ENCODE measurements around the gene PPP4R2. TPM values are rescaled to one million over a fixed set of nuclear protein-coding genes. Genes with fewer than 3 reads are reported as not detected.

Gene PPP4R2
- total and polyA plus RNA-seq, 4 experiments from 2014 or later: 30.7 to 77.0 (median 54.5) TPM

DNA sequence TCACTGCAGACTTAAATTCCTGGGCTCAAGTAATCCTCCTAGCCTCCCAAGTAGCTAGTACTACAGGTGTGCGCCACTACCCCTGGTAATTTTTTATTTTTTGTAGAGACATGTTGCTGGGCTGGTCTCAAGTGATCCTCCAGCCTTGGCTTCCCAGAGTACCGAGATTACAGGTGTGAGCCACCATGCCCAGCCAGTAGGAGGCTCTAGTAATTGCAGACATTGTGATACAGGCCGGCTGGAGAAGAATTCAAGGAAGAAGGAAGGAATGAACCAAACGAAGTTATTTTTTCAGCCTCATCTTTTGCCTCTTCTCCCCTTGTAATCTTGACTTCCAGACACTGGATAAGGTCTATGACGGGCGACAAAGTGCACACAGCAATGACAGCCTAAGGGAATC lies 3.2 kb upstream of the PPP4R2 start:
- no peaks in the 10 kb centered on the region for H3K27me3 ChIP-seq (ENCODE audit: insufficient read depth, low read length)
- Mint-ChIP-seq H3K4me3 (peak overlapping the region in 1 of 8 donors; percentile 2), H3K4me1 (peaks cover 8 to 16% (median 11%) of the 10 kb centered on the region in 4 donors), H3K36me3 (peaks cover 4 to 6% of the 10 kb centered on the region in 2 donors), H3K27ac (peak overlapping the region in 4 of 7 donors; percentile 19 to 43 (median 24)), H3K9me3 (no peaks in the 10 kb centered on the region), H3K27me3 (no peaks in the 10 kb centered on the region)
- POLR2A ChIA-PET (ENCODE audit: partially characterized antibody): no interaction called here
- no peak overlapping the region for H3K27ac ChIP-seq (ENCODE audit: low read depth, low read length)
- H3K36me3 ChIP-seq (ENCODE audit: insufficient read depth, low read length): no peaks in the 10 kb centered on the region
- no peak overlapping the region for H3K4me3 ChIP-seq (ENCODE audit: low read length in 2 of 2)
- no peaks in the 10 kb centered on the region for H3K9me3 ChIP-seq (ENCODE audit: control insufficient read depth in 1 of 2, low read length in 2 of 2)
- DNase-seq: no peak
- intact Hi-C loops (cut with micrococcal nuclease): no loop called here
- CTCF ChIA-PET (ENCODE audit: partially characterized antibody): interaction anchor here (1.5 kb wide), 1 partner anchor 57 kb away, joined by 3 read pairs; no protein-coding TSS in a partner anchor
- H3K4me1 ChIP-seq (ENCODE audit: insufficient read depth, low read length): peaks cover 15% of the 10 kb centered on the region

GRCh38 chr3:72995337-72995736 lies 1.3 kb upstream of the PPP4R2 start:
- DNase-seq: no peak
- Histone ChIP-seq H3K27me3 (ENCODE audit: insufficient read depth, low read length) (no peaks in the 10 kb centered on the region), H3K9me3 (ENCODE audit: control insufficient read depth in 1 of 2, low read length in 2 of 2) (no peaks in the 10 kb centered on the region), H3K36me3 (ENCODE audit: insufficient read depth, low read length) (peaks cover 4% of the 10 kb centered on the region), H3K4me1 (ENCODE audit: insufficient read depth, low read length) (peaks cover 35% of the 10 kb centered on the region), H3K4me3 (ENCODE audit: low read length in 2 of 2) (no peak overlapping the region), H3K27ac (ENCODE audit: low read depth, low read length) (no peak overlapping the region)
- H3K36me3 Mint-ChIP-seq: peaks cover 14 to 16% of the 10 kb centered on the region in 2 donors
- peak overlapping the region in 4 of 8 donors; percentile 57 to 65 (median 58) for H3K4me3 Mint-ChIP-seq
- POLR2A ChIA-PET (ENCODE audit: partially characterized antibody): interaction anchor here (1.0 to 2.1 kb wide), 3 partner anchors 29 to 548 kb away, joined by 3 to 10 read pairs (median 3); partner anchors contain the start of gene SHQ1
- no peaks in the 10 kb centered on the region for H3K27me3 Mint-ChIP-seq
- intact Hi-C loops (cut with micrococcal nuclease): loop anchor here (5.0 kb wide), 2 partner anchors 47 to 548 kb away; partner anchors contain the start of gene RYBP
- CTCF ChIA-PET (ENCODE audit: partially characterized antibody): interaction anchor here (1.6 to 1.7 kb wide), 2 partner anchors 61 to 91 kb away, joined by 5 to 6 read pairs; no protein-coding TSS in a partner anchor
- H3K27ac Mint-ChIP-seq: peak overlapping the region in 4 of 7 donors; percentile 56 to 91 (median 81)
- H3K4me1 Mint-ChIP-seq: peaks cover 22 to 35% (median 28%) of the 10 kb centered on the region in 4 donors
- H3K9me3 Mint-ChIP-seq: no peaks in the 10 kb centered on the region

DNA sequence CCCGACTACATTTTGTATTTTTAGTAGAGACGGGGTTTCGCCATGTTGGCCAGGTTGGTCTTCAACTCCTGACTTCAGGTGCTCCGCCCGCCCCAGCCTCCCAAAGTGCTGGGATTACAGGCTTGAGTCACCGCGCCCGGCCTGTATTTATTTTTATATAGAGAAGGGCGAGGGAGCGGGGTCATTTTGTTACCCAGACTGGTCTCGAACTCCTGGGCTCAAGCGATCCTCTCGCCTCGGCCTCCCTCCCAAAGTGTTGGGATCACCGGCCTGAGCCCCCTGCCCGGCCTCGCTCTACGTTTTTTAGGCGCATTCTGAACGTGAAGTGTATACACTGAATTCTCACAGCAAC lies 514 bp upstream of the PPP4R2 start:
- ChIA-PET POLR2A (ENCODE audit: partially characterized antibody) (interaction anchor here (1.1 to 3.2 kb wide), 6 partner anchors 15 to 548 kb away, joined by 3 to 12 read pairs (median 6); no protein-coding TSS in a partner anchor), CTCF (ENCODE audit: partially characterized antibody) (interaction anchor here (1.6 to 1.9 kb wide), 3 partner anchors 59 to 90 kb away, joined by 3 to 6 read pairs (median 5); no protein-coding TSS in a partner anchor)
- Histone ChIP-seq H3K27ac (ENCODE audit: low read depth, low read length) (peak overlapping the region; percentile 92), H3K36me3 (ENCODE audit: insufficient read depth, low read length) (peaks cover 4% of the 10 kb centered on the region), H3K4me1 (ENCODE audit: insufficient read depth, low read length) (peaks cover 42% of the 10 kb centered on the region), H3K9me3 (ENCODE audit: control insufficient read depth in 1 of 2, low read length in 2 of 2) (no peaks in the 10 kb centered on the region), H3K27me3 (ENCODE audit: insufficient read depth, low read length) (no peaks in the 10 kb centered on the region), H3K4me3 (ENCODE audit: low read length in 2 of 2) (peak overlapping the region; percentile 44 to 65)
- Mint-ChIP-seq H3K36me3 (peaks cover 21 to 22% of the 10 kb centered on the region in 2 donors), H3K4me3 (peak overlapping the region; percentile 77 to 98 (median 90)), H3K27me3 (no peaks in the 10 kb centered on the region), H3K4me1 (peaks cover 28 to 43% (median 35%) of the 10 kb centered on the region in 4 donors), H3K27ac (peak overlapping the region; percentile 84 to 96 (median 92)), H3K9me3 (no peaks in the 10 kb centered on the region)
- DNase-seq: no peak
- intact Hi-C loops (cut with micrococcal nuclease): loop anchor here (2.0 to 5.0 kb wide), 3 partner anchors 46 to 549 kb away; partner anchors contain the start of gene RYBP

DNA sequence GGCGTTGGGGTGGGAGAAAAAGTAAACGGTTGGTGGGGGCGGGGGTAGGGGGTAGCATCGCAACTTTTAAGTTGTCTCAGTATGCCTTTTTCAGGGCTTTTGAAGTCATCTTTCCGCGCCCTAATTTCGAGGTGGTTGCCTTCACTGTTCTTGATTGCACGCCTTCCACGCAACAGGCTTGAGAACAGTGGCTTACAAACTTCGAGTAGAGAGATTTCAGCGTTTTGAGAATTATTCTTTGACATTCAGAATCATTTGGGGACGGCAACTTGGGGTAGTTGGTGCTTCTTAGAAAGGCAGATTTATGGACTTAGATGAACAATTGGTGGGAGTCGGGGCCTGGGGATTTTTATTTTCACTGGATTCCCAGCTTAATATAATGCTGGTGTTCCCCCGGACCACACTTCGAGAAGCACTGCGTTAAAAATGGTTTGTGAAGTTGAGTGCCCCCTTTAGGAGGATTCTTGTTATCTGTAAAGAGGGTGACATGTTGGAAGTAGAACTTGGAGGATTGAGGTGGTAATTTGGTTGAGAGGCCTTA lies 880 bp downstream of the PPP4R2 start:
- peaks cover 34 to 54% (median 43%) of the 10 kb centered on the region in 4 donors for H3K4me1 Mint-ChIP-seq
- DNase-seq: peak; percentile 45 to 79 (median 53)
- H3K36me3 Mint-ChIP-seq: peaks cover 28 to 30% of the 10 kb centered on the region in 2 donors
- H3K27me3 ChIP-seq (ENCODE audit: insufficient read depth, low read length): no peaks in the 10 kb centered on the region
- H3K4me3 ChIP-seq (ENCODE audit: low read length in 2 of 2): peak overlapping the region; percentile 65 to 77
- peaks cover 55% of the 10 kb centered on the region for H3K4me1 ChIP-seq (ENCODE audit: insufficient read depth, low read length)
- intact Hi-C loops (cut with micrococcal nuclease): loop anchor here (1.0 to 5.0 kb wide), 6 partner anchors 32 to 550 kb away; partner anchors contain the start of genes RYBP and SHQ1
- peaks cover 8% of the 10 kb centered on the region for H3K36me3 ChIP-seq (ENCODE audit: insufficient read depth, low read length)
- CTCF ChIA-PET (ENCODE audit: partially characterized antibody): interaction anchor here (1.1 to 3.4 kb wide), 7 partner anchors 10 to 60 kb away, joined by 3 to 15 read pairs (median 3); no protein-coding TSS in a partner anchor
- H3K27ac ChIP-seq (ENCODE audit: low read depth, low read length): peak overlapping the region; percentile 92
- peak overlapping the region; percentile 82 to 98 (median 91) for H3K27ac Mint-ChIP-seq
- no peaks in the 10 kb centered on the region for H3K27me3 Mint-ChIP-seq
- POLR2A ChIA-PET (ENCODE audit: partially characterized antibody): interaction anchor here (0.7 to 3.2 kb wide), 10 partner anchors 9 to 550 kb away, joined by 3 to 12 read pairs (median 4); no protein-coding TSS in a partner anchor
- no peaks in the 10 kb centered on the region for H3K9me3 ChIP-seq (ENCODE audit: control insufficient read depth in 1 of 2, low read length in 2 of 2)
- peak overlapping the region; percentile 84 to 98 (median 94) for H3K4me3 Mint-ChIP-seq
- H3K9me3 Mint-ChIP-seq: no peaks in the 10 kb centered on the region

GRCh38 chr3:72998466-72998865 lies 1.9 kb downstream of the PPP4R2 start:
- no peaks in the 10 kb centered on the region for H3K9me3 ChIP-seq (ENCODE audit: control insufficient read depth in 1 of 2, low read length in 2 of 2)
- H3K27ac ChIP-seq (ENCODE audit: low read depth, low read length): peak overlapping the region; percentile 30
- no peaks in the 10 kb centered on the region for H3K27me3 ChIP-seq (ENCODE audit: insufficient read depth, low read length)
- CTCF ChIA-PET (ENCODE audit: partially characterized antibody): interaction anchor here (0.9 to 3.4 kb wide), 6 partner anchors 9 to 333 kb away, joined by 3 to 15 read pairs (median 3); no protein-coding TSS in a partner anchor
- intact Hi-C loops (cut with micrococcal nuclease): loop anchor here (5.0 kb wide), 2 partner anchors 44 to 551 kb away; partner anchors contain the start of gene RYBP
- Mint-ChIP-seq H3K4me1 (peaks cover 38 to 60% (median 49%) of the 10 kb centered on the region in 4 donors), H3K27me3 (no peaks in the 10 kb centered on the region), H3K36me3 (peaks cover 35 to 36% of the 10 kb centered on the region in 2 donors), H3K4me3 (peak overlapping the region; percentile 67 to 92 (median 82)), H3K27ac (peak overlapping the region; percentile 22 to 91 (median 81)), H3K9me3 (no peaks in the 10 kb centered on the region)
- H3K4me3 ChIP-seq (ENCODE audit: low read length in 2 of 2): peak overlapping the region in 1 of 2 donors; percentile 65
- peaks cover 60% of the 10 kb centered on the region for H3K4me1 ChIP-seq (ENCODE audit: insufficient read depth, low read length)
- peaks cover 8% of the 10 kb centered on the region for H3K36me3 ChIP-seq (ENCODE audit: insufficient read depth, low read length)
- POLR2A ChIA-PET (ENCODE audit: partially characterized antibody): interaction anchor here (0.6 to 3.2 kb wide), 2 partner anchors 13 to 1913 kb away, joined by 3 to 10 read pairs; no protein-coding TSS in a partner anchor
- no peak for DNase-seq

DNA sequence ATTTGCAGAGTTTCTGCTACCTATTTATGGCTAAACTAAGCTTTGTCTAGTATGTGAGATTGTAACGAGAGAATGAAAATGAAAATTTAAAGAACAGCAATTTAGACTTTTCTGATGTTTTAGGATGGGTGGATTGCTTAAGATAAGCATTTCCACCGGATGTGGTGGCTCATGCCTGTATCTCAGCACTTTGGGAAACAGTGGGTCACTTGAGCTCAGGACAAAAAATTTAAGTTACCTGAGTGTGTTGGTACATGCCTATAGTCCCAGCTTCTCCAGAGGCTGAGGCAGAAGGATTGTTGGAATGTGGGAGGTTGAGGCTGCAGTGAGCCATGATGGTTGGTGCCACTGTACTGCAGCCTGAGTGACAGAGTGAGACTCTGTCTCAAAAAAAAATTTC lies 3.3 kb downstream of the PPP4R2 start:
- H3K4me3 ChIP-seq (ENCODE audit: low read length in 2 of 2): peak overlapping the region in 1 of 2 donors; percentile 28
- H3K4me3 Mint-ChIP-seq: peak overlapping the region; percentile 76 to 90 (median 82)
- no peaks in the 10 kb centered on the region for H3K27me3 Mint-ChIP-seq
- H3K27ac Mint-ChIP-seq: peak overlapping the region; percentile 38 to 88 (median 72)
- intact Hi-C loops (cut with micrococcal nuclease): loop anchor here (5.0 kb wide), 2 partner anchors 42 to 553 kb away; partner anchors contain the start of gene RYBP
- peaks cover 11% of the 10 kb centered on the region for H3K36me3 ChIP-seq (ENCODE audit: insufficient read depth, low read length)
- H3K27ac ChIP-seq (ENCODE audit: low read depth, low read length): peak overlapping the region; percentile 37
- POLR2A ChIA-PET (ENCODE audit: partially characterized antibody): interaction anchor here (1.1 to 1.8 kb wide), 3 partner anchors 17 to 26 kb away, joined by 3 to 6 read pairs (median 4); no protein-coding TSS in a partner anchor
- H3K9me3 Mint-ChIP-seq: no peaks in the 10 kb centered on the region
- H3K9me3 ChIP-seq (ENCODE audit: control insufficient read depth in 1 of 2, low read length in 2 of 2): no peaks in the 10 kb centered on the region
- peak in 4 of 5 donors; percentile 15 to 30 (median 24) for DNase-seq
- H3K27me3 ChIP-seq (ENCODE audit: insufficient read depth, low read length): no peaks in the 10 kb centered on the region
- CTCF ChIA-PET (ENCODE audit: partially characterized antibody): interaction anchor here (0.8 to 3.4 kb wide), 12 partner anchors 8 to 63 kb away, joined by 3 to 15 read pairs (median 3); no protein-coding TSS in a partner anchor
- H3K4me1 ChIP-seq (ENCODE audit: insufficient read depth, low read length): peaks cover 72% of the 10 kb centered on the region
- peaks cover 47% of the 10 kb centered on the region in 2 donors for H3K36me3 Mint-ChIP-seq
- H3K4me1 Mint-ChIP-seq: peaks cover 44 to 74% (median 59%) of the 10 kb centered on the region in 4 donors

Measured in CD4-positive, alpha-beta memory T cell (primary cell).